MCF 10A (cell line): ENCODE data around the gene ICE1. TPM values are rescaled to one million over a fixed set of nuclear protein-coding genes. Genes with fewer than 3 reads are reported as not detected.

Source experiments
- BruUV-seq: library from RNA; stranded (reverse); fragments of 400-500 nt; replicated peaks from 2 replicates; lab custom pipeline; 2021; lab: Mats Ljungman, UMichigan
- CTCF ChIA-PET: fragments of 300-600 bp; sonication (Branson Sonifier 250); formaldehyde crosslinking; extraction: SDS; loops from one replicate; lab custom pipeline; 2021; ENCODE audit warnings: antibody characterized with exemption, inconsistent platforms; lab: Yijun Ruan, JAX
- POLR2A ChIA-PET: fragments of 300-600, 350-650 bp; sonication (Branson Sonifier 250); formaldehyde crosslinking; extraction: SDS; loops from one replicate; lab custom pipeline; 2020; ENCODE audit warnings: antibody characterized with exemption, inconsistent platforms; lab: Yijun Ruan, JAX
- DNase-seq: peaks from one replicate; pipeline ENCODE4 v3.0.0-alpha.2; 2018; ENCODE audit not compliant: unreplicated experiment
- H3K27ac Mint-ChIP-seq: one replicate; pipeline ENCODE4 v1.8.0; 2022; ENCODE audit warnings: mild to moderate bottlenecking, low read depth, mixed read lengths; ENCODE audit not compliant: unreplicated experiment
- H3K27me3 Mint-ChIP-seq: one replicate; pipeline ENCODE4 v1.8.0; 2022; ENCODE audit warnings: mixed read lengths; ENCODE audit not compliant: insufficient read depth, unreplicated experiment
- H3K36me3 Mint-ChIP-seq: one replicate; pipeline ENCODE4 v1.8.0; 2022; ENCODE audit warnings: mild to moderate bottlenecking, moderate library complexity, mixed read lengths; ENCODE audit not compliant: insufficient read depth, unreplicated experiment
- H3K4me1 Mint-ChIP-seq: one replicate; pipeline ENCODE4 v1.8.0; 2022; ENCODE audit warnings: mixed read lengths; ENCODE audit not compliant: insufficient read depth, unreplicated experiment
- H3K4me3 Mint-ChIP-seq: one replicate; pipeline ENCODE4 v1.8.0; 2022; ENCODE audit warnings: mild to moderate bottlenecking, moderate library complexity, mixed read lengths; ENCODE audit not compliant: unreplicated experiment
- H3K9me3 Mint-ChIP-seq: one replicate; pipeline ENCODE4 v1.8.0; 2022; ENCODE audit warnings: mixed read lengths; ENCODE audit not compliant: unreplicated experiment
- CTCF ChIP-seq: fragments of 200-600 bp; IDR thresholded peaks from one replicate; pipeline ENCODE4 v1.8.0; 2022; ENCODE audit warnings: antibody characterized with exemption, mild to moderate bottlenecking; ENCODE audit not compliant: unreplicated experiment
- intact Hi-C: fragments of 100-400 bp; cut with micrococcal nuclease; formaldehyde crosslinking; loops from 2 replicates; pipeline ENCODE4 v1.14.1; 2022
- total RNA-seq: library from RNA; stranded (reverse); gene quantifications from 2 replicates; pipeline ENCODE4 v1.2.3, GENCODE V29; 2022

ICE1 gene
- total RNA-seq, 1 experiment from 2014 or later: 28.4 TPM

GRCh38 chr5:5464036-5464715 is 41.7 kb downstream of the ICE1 start:
- no peaks in the 10 kb centered on the region for H3K4me1 Mint-ChIP-seq
- intact Hi-C loops: no loop called here
- H3K36me3 Mint-ChIP-seq: peaks cover 81% of the 10 kb centered on the region
- H3K27me3 Mint-ChIP-seq: no peaks in the 10 kb centered on the region
- no peaks in the 10 kb centered on the region for H3K9me3 Mint-ChIP-seq
- no peak for DNase-seq
- TF ChIP-seq CTCF: no peak
- ChIA-PET POLR2A (interaction anchor here (0.7 kb wide), 1 partner anchor 41 kb away, joined by 3 read pairs; no protein-coding TSS in a partner anchor), CTCF (interaction anchor here (0.7 to 1.0 kb wide), 2 partner anchors 11 to 1031 kb away, joined by 3 to 4 read pairs; no protein-coding TSS in a partner anchor)
- no TSS peak for BruUV-seq
- H3K27ac Mint-ChIP-seq: no peak overlapping the region
- H3K4me3 Mint-ChIP-seq: no peak overlapping the region

DNA sequence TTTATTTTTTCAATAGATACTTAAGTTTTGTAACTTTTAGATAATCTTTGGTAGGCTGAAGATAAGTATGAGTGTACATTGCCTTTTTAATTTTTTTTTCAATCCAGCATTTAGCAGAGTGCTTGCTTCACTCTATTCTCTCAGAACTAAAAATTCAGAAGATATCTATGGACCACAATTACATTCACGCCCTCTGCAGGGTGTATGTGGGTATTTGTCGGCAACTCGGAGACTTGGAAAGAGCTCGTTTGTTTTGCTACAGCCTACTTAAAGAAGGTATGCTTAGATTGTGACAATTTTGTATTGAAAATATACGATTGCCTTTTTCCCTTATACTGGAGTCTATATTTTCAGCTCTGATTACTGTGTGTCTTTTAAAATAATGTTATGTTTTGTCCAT is 43.8 kb downstream of the ICE1 start:
- Mint-ChIP-seq H3K9me3 (no peaks in the 10 kb centered on the region), H3K4me1 (no peaks in the 10 kb centered on the region), H3K27me3 (no peaks in the 10 kb centered on the region), H3K4me3 (no peak overlapping the region), H3K27ac (no peak overlapping the region), H3K36me3 (peaks cover 72% of the 10 kb centered on the region)
- CTCF ChIA-PET: interaction anchor here (0.6 kb wide), 1 partner anchor 25 kb away, joined by 3 read pairs; no protein-coding TSS in a partner anchor
- no TSS peak for BruUV-seq
- TF ChIP-seq CTCF: no peak
- intact Hi-C loops: no loop called here
- no peak for DNase-seq
- POLR2A ChIA-PET: interaction anchor here (1.3 kb wide), 1 partner anchor 13 kb away, joined by 5 read pairs; no protein-coding TSS in a partner anchor

DNA sequence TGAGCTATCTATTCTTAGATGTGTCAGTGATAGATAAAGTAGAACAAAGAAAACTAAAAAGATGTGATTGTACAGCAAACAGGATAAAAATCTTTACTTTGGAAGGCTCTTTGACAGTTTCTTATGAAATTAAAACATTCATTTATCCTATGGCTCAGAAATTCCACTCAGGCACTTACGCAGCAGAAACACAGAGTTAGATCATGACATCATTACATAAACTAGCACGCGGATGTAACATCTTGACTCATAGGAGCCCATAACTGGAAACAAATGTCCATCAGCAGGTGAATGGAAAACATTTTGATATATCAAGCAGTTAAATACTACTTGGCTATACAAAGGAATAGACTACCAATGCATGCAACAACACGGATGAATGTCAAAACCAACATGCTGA is 45.3 kb downstream of the ICE1 start:
- no peaks in the 10 kb centered on the region for H3K27me3 Mint-ChIP-seq
- no peak for DNase-seq
- BruUV-seq: no TSS peak
- ChIA-PET POLR2A (interaction anchor here (0.6 kb wide), 1 partner anchor 9 kb away, joined by 3 read pairs; no protein-coding TSS in a partner anchor), CTCF (no interaction called here)
- H3K27ac Mint-ChIP-seq: no peak overlapping the region
- intact Hi-C loops: no loop called here
- no peaks in the 10 kb centered on the region for H3K4me1 Mint-ChIP-seq
- peaks cover 59% of the 10 kb centered on the region for H3K36me3 Mint-ChIP-seq
- H3K9me3 Mint-ChIP-seq: no peaks in the 10 kb centered on the region
- TF ChIP-seq CTCF: no peak
- no peak overlapping the region for H3K4me3 Mint-ChIP-seq

DNA sequence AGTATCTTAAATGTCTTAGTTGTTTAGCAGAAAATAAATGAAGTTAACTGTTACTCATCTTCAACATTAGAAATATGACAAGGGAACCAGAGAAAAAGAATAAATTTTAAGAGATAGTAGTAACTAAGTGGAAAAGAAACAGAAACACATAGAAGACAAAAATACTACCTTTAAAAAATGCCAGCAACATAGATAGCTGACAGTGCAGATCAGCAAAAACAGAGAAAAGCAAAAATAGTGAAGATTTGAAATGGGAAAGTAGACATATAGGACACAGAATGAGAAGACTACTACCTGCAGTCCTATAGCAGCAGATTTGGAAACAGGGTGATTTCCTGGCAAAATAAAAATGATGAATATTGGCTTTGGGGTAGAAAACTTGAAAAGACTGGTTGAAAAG is 48.5 kb downstream of the ICE1 start:
- Mint-ChIP-seq H3K36me3 (peaks cover 55% of the 10 kb centered on the region), H3K9me3 (no peaks in the 10 kb centered on the region), H3K27ac (no peak overlapping the region), H3K4me3 (no peak overlapping the region), H3K27me3 (no peaks in the 10 kb centered on the region), H3K4me1 (no peaks in the 10 kb centered on the region)
- no peak for DNase-seq
- POLR2A ChIA-PET: no interaction called here
- CTCF ChIA-PET: no interaction called here
- BruUV-seq: no TSS peak
- TF ChIP-seq CTCF: no peak
- intact Hi-C loops: no loop called here
